OCI-LY7 (cell line): ENCODE measurements around the gene GYS2.

Source experiments
- EZH2phosphoT487 ChIP-seq: fragments of 200-600 bp; sonication (generic); IDR thresholded peaks from 2 replicates; pipeline ENCODE4 v1.6.1; 2018; ENCODE audit warnings: low read depth, borderline replicate concordance, mild to moderate bottlenecking, mixed run types, antibody characterized with exemption, low read length, moderate library complexity, mixed read lengths
- TF ChIP-seq, protein P1 (sequence below): fragments of 200-600 bp; sonication (generic); conservative IDR thresholded peaks from 2 replicates; pipeline ENCODE4 v1.5.1; 2014; ENCODE audit warnings: mild to moderate bottlenecking, antibody characterized with exemption, low read length, moderate library complexity, mixed read lengths

DNA sequence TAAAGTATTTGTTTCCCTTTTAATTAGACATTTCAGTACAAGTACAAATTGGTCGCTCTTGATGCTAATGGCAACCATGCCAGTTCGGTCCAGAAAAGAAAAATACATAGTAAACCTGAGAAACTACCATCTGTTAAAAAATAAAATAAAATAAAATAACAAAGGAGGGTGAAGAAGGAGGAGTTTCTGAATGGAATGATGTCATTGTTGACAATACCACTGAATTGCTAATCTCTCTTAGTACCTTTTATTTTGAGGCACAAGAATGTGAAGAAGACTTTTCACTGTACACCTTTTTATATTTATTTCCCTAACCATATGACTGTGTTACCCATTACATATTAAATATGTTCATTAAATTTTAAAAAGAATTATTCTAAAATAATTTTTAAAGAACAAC is 59.1 kb downstream of the GYS2 start:
- TF ChIP-seq, protein P1, sequence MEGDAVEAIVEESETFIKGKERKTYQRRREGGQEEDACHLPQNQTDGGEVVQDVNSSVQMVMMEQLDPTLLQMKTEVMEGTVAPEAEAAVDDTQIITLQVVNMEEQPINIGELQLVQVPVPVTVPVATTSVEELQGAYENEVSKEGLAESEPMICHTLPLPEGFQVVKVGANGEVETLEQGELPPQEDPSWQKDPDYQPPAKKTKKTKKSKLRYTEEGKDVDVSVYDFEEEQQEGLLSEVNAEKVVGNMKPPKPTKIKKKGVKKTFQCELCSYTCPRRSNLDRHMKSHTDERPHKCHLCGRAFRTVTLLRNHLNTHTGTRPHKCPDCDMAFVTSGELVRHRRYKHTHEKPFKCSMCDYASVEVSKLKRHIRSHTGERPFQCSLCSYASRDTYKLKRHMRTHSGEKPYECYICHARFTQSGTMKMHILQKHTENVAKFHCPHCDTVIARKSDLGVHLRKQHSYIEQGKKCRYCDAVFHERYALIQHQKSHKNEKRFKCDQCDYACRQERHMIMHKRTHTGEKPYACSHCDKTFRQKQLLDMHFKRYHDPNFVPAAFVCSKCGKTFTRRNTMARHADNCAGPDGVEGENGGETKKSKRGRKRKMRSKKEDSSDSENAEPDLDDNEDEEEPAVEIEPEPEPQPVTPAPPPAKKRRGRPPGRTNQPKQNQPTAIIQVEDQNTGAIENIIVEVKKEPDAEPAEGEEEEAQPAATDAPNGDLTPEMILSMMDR, result no peak
- no peak for TF ChIP-seq EZH2phosphoT487
